Mesodermal cell (in vitro differentiated cells): ENCODE measurements around the gene CAVIN1.
"Not testable (repeated sequence)": the region's sequence is repeated elsewhere in the genome, so short reads cannot be mapped to it uniquely, and the experiment has no call there.

Experiments used
- H3K27ac ChIP-seq: 2 replicates; pipeline ENCODE4 v1.7.0; 2013; ENCODE audit warnings: mild to moderate bottlenecking, low read depth, low read length, moderate library complexity; ENCODE audit not compliant: severe bottlenecking
- H3K36me3 ChIP-seq: 2 replicates; pipeline ENCODE4 v1.7.1; 2013; ENCODE audit warnings: mild to moderate bottlenecking, low read length, moderate library complexity; ENCODE audit not compliant: control insufficient read depth, insufficient read depth
- H3K4me1 ChIP-seq: one replicate; pipeline ENCODE4 v1.7.1; 2013; ENCODE audit warnings: mild to moderate bottlenecking, low read length; ENCODE audit not compliant: insufficient read depth, control insufficient read depth, poor library complexity, severe bottlenecking
- H3K4me3 ChIP-seq: 2 replicates; pipeline ENCODE4 v1.7.0; 2013; ENCODE audit warnings: low read length, control low read depth, mild to moderate bottlenecking; ENCODE audit not compliant: insufficient read depth, poor library complexity, severe bottlenecking; ENCODE audit errors: extremely low read depth
- H3K9me3 ChIP-seq: 2 replicates; pipeline ENCODE4 v1.7.1; 2013; ENCODE audit warnings: mild to moderate bottlenecking, low read length, moderate library complexity; ENCODE audit not compliant: control insufficient read depth
- WGBS, 2 experiments: methylation state at CpG; one replicate each; pipeline ENCODE4 v1.1.5; 2013; ENCODE audit warnings: missing lambda C conversion rate in 2 of 2; ENCODE audit not compliant: insufficient coverage in 2 of 2; 5-methylcytosine and 5-hydroxymethylcytosine counted together

CAVIN1 gene

DNA sequence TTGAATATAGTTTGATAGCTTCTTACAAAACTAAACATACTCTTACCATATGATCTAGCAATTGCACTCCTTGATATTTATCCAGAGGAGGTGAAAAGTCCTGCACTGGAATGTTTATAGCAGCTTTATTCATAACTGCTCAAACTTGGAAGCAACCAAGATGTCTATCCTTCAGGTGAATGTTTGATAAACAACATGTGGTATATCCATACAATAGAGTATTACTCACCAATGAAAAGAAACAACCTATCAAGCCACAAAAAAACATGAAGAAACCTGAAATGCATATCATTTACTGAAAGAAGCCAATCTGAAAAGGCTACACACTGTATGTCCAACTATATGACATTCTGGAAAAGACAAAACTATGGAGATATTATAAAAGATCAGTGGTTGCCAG, 50.9 kb downstream of the CAVIN1 start:
- H3K27ac ChIP-seq, result no peak overlapping the region
- H3K36me3 ChIP-seq, result peaks cover 26% of the 10 kb centered on the region
- H3K4me1 ChIP-seq, result no peaks in the 10 kb centered on the region
- peaks cover 6% of the 10 kb centered on the region for H3K9me3 ChIP-seq
- no peak overlapping the region for H3K4me3 ChIP-seq

DNA sequence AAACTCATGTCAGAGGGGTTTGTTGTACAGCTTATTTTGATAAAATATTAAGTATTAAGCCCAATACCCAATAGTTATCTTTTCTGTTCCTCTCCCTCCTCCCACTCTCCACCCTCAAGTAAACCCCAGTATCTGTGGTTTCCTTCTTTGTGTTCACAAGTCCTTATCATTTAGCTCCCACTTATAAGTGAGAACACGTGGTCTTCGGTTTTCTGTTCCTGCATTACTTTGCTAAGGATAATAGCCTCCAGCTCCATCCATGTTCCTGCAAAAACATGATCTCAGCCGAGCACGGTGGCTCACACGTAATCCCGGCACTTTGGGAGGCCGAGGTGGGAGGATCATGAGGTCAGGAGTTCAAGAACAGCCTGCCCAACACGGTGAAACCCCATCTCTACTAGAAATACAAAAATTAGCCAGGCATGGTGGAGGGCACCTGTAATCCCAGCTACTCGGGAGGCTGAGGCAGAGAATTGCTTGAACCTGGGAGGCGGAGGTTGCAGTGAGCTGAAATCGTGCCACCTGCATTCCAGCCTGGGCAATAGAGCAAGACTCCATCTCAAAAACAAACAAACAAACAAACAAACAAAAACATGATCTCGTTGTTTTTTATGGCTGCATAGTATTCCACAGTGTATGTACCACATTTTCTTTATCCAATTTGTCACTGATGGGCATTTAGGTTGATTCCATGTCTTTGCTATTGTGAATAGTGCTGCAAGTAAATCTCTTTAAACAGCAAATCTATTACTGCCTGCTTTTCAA, 54.1 kb downstream of the CAVIN1 start:
- H3K4me1 ChIP-seq, H3K4me3 ChIP-seq, H3K27ac ChIP-seq, H3K9me3 ChIP-seq: not testable (repeated sequence)
- WGBS, 2 experiments, result 82 to 86% methylated on average over 10 to 11 of the region's 12 CpGs
- peaks cover 26% of the 10 kb centered on the region for H3K36me3 ChIP-seq

DNA sequence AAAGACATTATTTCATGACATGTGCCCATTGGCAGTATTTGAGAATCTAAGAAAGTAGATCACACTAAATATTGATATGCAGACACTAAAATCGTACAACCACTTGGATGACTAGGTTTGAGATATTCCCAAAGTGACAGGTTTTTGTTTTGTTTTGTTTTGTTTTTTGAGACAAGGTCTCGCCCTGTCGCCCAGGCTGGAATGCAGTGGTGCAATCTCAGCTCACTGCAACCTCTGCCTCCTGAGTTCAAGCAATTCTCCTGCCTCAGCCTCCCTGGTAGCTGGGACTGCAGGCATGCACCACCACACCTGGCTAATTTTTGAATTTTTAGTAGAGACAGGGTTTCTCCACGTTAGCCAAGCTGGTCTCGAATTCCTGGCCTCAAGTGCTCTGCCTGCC, 54.7 kb downstream of the CAVIN1 start:
- 94 to 97% methylated on average over 3 to 4 of the region's 5 CpGs for WGBS, 2 experiments
- peaks cover 21% of the 10 kb centered on the region for H3K36me3 ChIP-seq

DNA sequence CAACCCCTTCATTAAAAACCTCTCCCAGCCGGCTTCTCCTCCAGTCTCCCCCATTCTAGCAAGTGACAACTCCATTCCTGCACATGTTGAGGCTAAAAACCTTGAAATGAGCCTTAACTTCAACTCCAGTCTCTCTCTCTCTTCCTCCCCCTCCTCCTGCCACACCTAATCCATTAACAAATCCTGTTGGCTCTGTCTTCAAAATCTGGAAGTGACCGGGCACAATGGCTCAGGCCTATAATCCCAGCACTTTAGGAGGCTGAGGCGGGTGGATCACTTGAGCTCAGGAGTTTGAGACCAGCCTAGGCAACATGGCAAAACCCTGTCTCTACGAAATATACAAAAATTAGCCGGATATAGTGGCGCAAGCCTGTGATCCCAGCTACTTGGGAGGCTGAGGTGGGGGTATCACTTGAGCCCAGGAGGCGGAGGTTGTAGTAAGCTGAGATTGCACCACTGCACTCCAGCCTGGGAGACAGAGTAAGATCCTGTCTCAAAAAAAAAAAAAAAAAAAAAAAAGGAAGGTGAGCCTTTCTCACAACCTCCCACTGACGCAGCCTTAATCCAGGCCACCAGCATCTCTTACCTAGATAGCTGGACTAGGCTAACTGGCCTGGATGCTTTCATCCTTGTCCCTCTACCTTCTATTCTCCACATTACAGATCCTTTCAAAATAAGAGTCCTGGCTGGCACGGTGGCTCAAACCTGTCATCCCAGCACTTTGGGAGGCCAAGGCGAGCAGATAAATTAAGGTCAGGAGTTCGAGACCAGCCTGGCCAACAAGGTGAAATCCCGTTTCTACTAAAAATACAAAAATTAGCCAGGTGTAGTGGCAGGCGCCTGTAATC, 56.7 kb downstream of the CAVIN1 start:
- not testable (repeated sequence) for H3K36me3 ChIP-seq, H3K27ac ChIP-seq, H3K4me1 ChIP-seq, H3K9me3 ChIP-seq, H3K4me3 ChIP-seq
- WGBS, 2 experiments, result 80 to 81% methylated on average over 12 to 13 of the region's 13 CpGs

More for the DNA sequence above, 54.7 kb downstream of the CAVIN1 start:
- H3K9me3 ChIP-seq, H3K4me1 ChIP-seq, H3K27ac ChIP-seq, H3K4me3 ChIP-seq: not testable (repeated sequence)

DNA sequence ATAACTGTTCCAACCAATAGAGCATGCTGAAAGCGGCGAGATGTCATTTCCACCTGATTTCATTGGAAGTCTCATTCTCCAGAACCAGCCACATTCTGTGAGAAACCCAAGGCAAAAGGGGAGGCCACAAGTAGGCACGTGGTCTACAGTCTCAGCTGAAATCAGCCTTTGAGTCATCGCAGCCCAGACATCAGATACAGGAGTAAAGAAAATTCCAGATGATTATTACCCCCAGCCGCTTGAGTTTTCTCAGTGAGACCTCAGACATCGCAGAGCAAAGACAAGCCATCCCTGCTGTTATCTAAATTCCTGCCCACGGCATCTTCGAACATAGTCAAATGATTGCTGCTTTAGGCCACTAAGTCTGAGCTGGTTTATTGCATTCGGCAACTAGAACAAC, 57.9 kb downstream of the CAVIN1 start:
- Histone ChIP-seq H3K4me1 (peaks cover 6% of the 10 kb centered on the region), H3K36me3 (peaks cover 13% of the 10 kb centered on the region), H3K27ac (no peak overlapping the region), H3K9me3 (no peaks in the 10 kb centered on the region), H3K4me3 (no peak overlapping the region)
- WGBS, 2 experiments, result 84 to 93% methylated on average over 6 to 7 of the region's 9 CpGs

DNA sequence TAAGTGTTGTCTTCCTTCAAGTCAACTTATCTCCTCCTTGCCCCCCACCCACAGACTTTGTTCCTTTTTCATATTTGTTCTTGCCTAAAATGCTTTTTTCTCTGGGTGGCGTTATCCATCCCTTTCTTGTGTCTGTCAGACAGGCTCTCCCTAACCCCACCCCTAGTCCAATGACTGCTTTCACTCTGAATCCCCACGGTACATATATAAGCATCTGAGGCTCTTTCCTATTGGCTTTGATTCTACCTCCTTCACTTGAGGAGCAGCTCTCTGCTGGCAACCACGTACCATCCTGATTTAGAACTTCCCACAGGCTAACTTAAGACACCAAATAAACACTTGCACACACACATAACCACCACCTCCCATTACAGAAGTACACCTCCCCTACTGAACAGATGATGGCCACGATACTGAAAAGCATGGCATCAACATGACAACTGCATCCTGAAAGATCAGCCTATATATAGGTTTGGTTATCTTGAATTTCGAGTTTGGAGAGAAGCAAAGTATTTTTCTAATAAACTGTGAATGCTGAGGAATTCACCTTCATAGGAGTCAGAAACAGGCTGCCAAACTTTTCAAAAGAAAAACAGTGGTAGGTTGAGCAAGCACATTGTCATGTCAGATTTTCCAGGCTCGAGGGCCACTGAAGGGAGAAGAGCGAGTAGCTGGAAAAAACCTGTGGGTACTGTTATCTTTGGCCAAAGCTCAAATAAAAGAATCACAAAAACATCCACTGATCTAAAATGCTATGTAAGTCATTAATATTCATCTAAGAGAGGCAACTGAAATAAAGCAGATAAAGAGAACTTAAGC, 59.1 kb downstream of the CAVIN1 start:
- 85 to 90% methylated on average over 4 to 5 of the region's 7 CpGs for WGBS, 2 experiments
- Histone ChIP-seq H3K36me3 (peaks cover 5% of the 10 kb centered on the region), H3K27ac (no peak overlapping the region), H3K4me3 (no peak overlapping the region), H3K9me3 (no peaks in the 10 kb centered on the region), H3K4me1 (peaks cover 6% of the 10 kb centered on the region)

DNA sequence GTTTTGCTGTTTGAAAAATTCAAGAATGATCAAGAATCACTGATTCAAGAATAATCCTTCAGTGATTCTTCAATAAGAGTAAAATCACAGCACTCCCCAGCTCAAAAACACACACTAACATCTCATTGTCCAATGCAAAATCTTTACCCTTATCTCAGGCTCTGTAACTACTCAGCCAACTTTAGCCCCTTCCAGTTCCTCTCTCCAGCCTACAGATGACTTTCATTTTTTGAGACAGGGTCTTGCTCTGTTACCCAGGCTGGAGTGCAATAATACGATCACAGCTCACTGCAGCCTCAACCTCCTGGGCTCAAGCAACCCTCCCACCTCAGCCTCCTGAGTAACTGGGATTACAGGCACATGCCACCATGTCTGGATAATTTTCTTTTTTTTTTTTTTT, 59.8 kb downstream of the CAVIN1 start:
- Histone ChIP-seq H3K9me3 (no peaks in the 10 kb centered on the region), H3K27ac (no peak overlapping the region), H3K4me3 (no peak overlapping the region), H3K36me3 (peaks cover 5% of the 10 kb centered on the region), H3K4me1 (peaks cover 6% of the 10 kb centered on the region)
- 80% methylated on average over 1 of the region's 1 CpG; no CpG with 5 or more reads in 1 of the 2 experiments for WGBS, 2 experiments

DNA sequence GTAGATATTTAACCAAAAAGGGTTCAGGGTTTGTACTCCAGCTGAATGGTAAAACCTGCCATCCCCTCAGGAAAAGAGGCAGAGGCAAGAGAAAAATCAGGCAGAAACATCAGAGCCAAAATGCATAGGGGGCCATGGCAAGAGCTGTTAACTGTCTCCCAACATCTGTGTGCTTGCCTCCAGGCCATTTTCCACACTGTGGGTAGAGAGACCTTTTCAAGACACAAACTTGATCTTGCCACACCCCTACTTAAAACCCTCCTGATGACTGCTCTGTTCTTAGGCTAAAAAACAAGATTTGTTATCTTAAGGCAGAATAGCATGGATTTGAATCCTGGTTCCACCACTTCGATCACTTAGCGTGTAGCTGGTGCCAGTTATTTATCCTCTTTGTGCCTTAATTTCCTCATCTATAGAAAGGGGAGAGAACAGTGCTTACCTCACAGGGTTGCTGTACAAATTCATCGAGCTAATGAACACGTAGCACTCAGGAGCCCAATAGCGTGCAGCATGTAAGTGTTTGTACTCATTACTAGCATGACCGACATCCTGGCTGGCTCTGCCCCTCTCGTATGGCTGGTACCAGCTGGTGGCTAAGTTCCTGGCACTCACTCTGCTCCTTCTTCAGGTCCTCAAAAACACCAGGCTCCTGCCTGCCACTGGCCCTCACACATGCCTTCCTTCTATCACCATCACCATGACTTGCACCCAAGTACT, 60.7 kb downstream of the CAVIN1 start:
- no peak overlapping the region for H3K27ac ChIP-seq

DNA sequence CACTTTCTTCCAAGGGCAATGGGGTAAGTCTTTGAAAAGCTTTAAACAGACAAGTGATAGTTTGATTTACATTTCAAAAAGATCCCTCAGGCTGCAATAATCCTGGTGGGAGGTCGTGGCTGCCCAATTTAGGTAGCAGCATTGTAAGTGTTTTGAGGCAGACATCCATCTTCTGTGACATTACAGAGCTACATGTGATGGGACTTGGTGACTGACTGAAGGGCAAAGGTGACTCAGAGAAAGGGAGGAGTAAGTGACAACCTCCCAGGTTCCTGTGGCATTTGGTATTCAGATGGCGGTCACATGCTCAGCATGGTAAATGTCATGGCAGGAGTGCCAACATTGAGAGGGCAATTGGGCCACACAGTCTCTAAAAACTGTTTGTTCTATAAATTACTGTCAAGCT, 61.3 kb downstream of the CAVIN1 start:
- 17 to 38% methylated on average over 2 of the region's 2 CpGs for WGBS, 2 experiments
- Histone ChIP-seq H3K27ac (no peak overlapping the region), H3K4me1 (peaks cover 6% of the 10 kb centered on the region), H3K4me3 (no peak overlapping the region), H3K9me3 (no peaks in the 10 kb centered on the region), H3K36me3 (peaks cover 5% of the 10 kb centered on the region)

More for the DNA sequence above, 60.7 kb downstream of the CAVIN1 start:
- H3K4me1 ChIP-seq, result peaks cover 6% of the 10 kb centered on the region
- peaks cover 5% of the 10 kb centered on the region for H3K36me3 ChIP-seq
- no peak overlapping the region for H3K4me3 ChIP-seq
- H3K9me3 ChIP-seq, result no peaks in the 10 kb centered on the region
- WGBS, 2 experiments, result 90 to 97% methylated on average over 7 of the region's 7 CpGs

DNA sequence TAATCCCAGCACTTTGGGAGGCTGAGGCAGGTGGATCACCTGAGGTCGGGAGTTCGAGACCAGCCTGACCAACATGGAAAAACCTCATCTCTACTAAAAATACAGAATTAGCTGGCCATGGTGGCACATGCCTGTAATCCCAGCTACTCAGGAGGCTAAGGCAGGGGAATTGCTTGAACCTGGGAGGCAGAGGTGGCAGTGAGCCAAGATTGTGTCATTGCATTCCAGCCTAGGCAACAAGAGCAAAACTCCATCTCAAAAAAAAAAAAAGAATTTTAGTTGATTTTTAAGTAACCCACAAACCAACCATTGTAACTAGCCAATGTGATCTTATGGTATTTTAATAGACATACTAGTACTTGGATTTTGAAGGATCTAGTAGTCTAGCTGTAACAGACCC, 62.7 kb downstream of the CAVIN1 start:
- not testable (repeated sequence) for H3K9me3 ChIP-seq, H3K4me3 ChIP-seq, H3K4me1 ChIP-seq, H3K36me3 ChIP-seq, H3K27ac ChIP-seq
- no CpG with 5 or more reads among the region's 2 CpGs for WGBS, 2 experiments
